ENCODE data around the gene TMEM245.

The TMEM245 gene

GRCh38 chr9:109094268-109094667, 25.5 kb downstream of the TMEM245 start:
- no peak overlapping the region for H3K27ac ChIP-seq (ENCODE audit: low read depth, low read length, poor library complexity, severe bottlenecking)
- peaks cover 26% of the 10 kb centered on the region for H3K79me2 ChIP-seq (ENCODE audit: insufficient read depth, low read length)
- no peak overlapping the region for H2AFZ ChIP-seq (ENCODE audit: low read length)
- TF ChIP-seq EZH2 (IDR thresholded peaks at IDR 0.05; ENCODE audit: borderline replicate concordance, low read length) = no peak
- no peaks in the 10 kb centered on the region for H3K27me3 ChIP-seq (ENCODE audit: insufficient read depth, low read length)
- H3K9me2 ChIP-seq (ENCODE audit: low read depth, low read length) = no peaks in the 10 kb centered on the region
- H3F3A ChIP-seq (ENCODE audit: insufficient read depth, low read length) = no peaks in the 10 kb centered on the region; the same call in 1 of the 2 replicates
- no peaks in the 10 kb centered on the region for H3K9me3 ChIP-seq (ENCODE audit: low read length)
- H3K36me3 ChIP-seq (ENCODE audit: insufficient read depth, low read length) = peaks cover 73% of the 10 kb centered on the region
- H4K20me1 ChIP-seq (ENCODE audit: insufficient read depth, low read length) = no peaks in the 10 kb centered on the region
- H3K9ac ChIP-seq (ENCODE audit: low read length) = no peak overlapping the region
- H3K4me1 ChIP-seq (ENCODE audit: insufficient read depth, low read length, severe bottlenecking) = peaks cover 11% of the 10 kb centered on the region
- no peak overlapping the region for H3K4me3 ChIP-seq (ENCODE audit: low read depth, low read length, poor library complexity, severe bottlenecking)
- no peak overlapping the region for H3K4me2 ChIP-seq (ENCODE audit: low read length)

- Histone ChIP-seq H4K20me1 (ENCODE audit: insufficient read depth, low read length) (no peaks in the 10 kb centered on the region), H3K9ac (ENCODE audit: low read length) (no peak overlapping the region), H3K9me3 (ENCODE audit: low read length) (no peaks in the 10 kb centered on the region), H3K4me1 (ENCODE audit: insufficient read depth, low read length, severe bottlenecking) (no peaks in the 10 kb centered on the region), H2AFZ (ENCODE audit: low read length) (no peak overlapping the region), H3K79me2 (ENCODE audit: insufficient read depth, low read length) (peaks cover 9% of the 10 kb centered on the region), H3K4me2 (ENCODE audit: low read length) (no peak overlapping the region), H3K36me3 (ENCODE audit: insufficient read depth, low read length) (peaks cover 83% of the 10 kb centered on the region), H3K9me2 (ENCODE audit: low read depth, low read length) (no peaks in the 10 kb centered on the region), H3F3A (ENCODE audit: insufficient read depth, low read length) (no peaks in the 10 kb centered on the region; the same call in 1 of the 2 replicates), H3K27me3 (ENCODE audit: insufficient read depth, low read length) (no peaks in the 10 kb centered on the region), H3K4me3 (ENCODE audit: low read depth, low read length, poor library complexity, severe bottlenecking) (no peak overlapping the region), H3K27ac (ENCODE audit: low read depth, low read length, poor library complexity, severe bottlenecking) (no peak overlapping the region)
- TF ChIP-seq CTCF (IDR thresholded peaks at IDR 0.05; ENCODE audit: low read length) (no peak), EZH2 (IDR thresholded peaks at IDR 0.05; ENCODE audit: borderline replicate concordance, low read length) (no peak)
These were observed 27.2 kb downstream of the TMEM245 start for GRCh38 chr9:109092587-109092986.

GRCh38 chr9:109092051-109092580, 27.6 kb downstream of the TMEM245 start:
- no peak overlapping the region for H3K4me3 ChIP-seq (ENCODE audit: low read depth, low read length, poor library complexity, severe bottlenecking)
- no peak overlapping the region for H3K9ac ChIP-seq (ENCODE audit: low read length)
- H3K9me2 ChIP-seq (ENCODE audit: low read depth, low read length) = no peaks in the 10 kb centered on the region
- H2AFZ ChIP-seq (ENCODE audit: low read length) = no peak overlapping the region
- no peaks in the 10 kb centered on the region for H3K9me3 ChIP-seq (ENCODE audit: low read length)
- H4K20me1 ChIP-seq (ENCODE audit: insufficient read depth, low read length) = no peaks in the 10 kb centered on the region
- H3K4me1 ChIP-seq (ENCODE audit: insufficient read depth, low read length, severe bottlenecking) = no peaks in the 10 kb centered on the region
- H3K4me2 ChIP-seq (ENCODE audit: low read length) = no peak overlapping the region
- no peak for TF ChIP-seq CTCF (IDR thresholded peaks at IDR 0.05; ENCODE audit: low read length)
- no peak for TF ChIP-seq EZH2 (IDR thresholded peaks at IDR 0.05; ENCODE audit: borderline replicate concordance, low read length)
- H3K36me3 ChIP-seq (ENCODE audit: insufficient read depth, low read length) = peaks cover 83% of the 10 kb centered on the region
- peaks cover 5% of the 10 kb centered on the region for H3K79me2 ChIP-seq (ENCODE audit: insufficient read depth, low read length)
- no peaks in the 10 kb centered on the region for H3K27me3 ChIP-seq (ENCODE audit: insufficient read depth, low read length)
- H3K27ac ChIP-seq (ENCODE audit: low read depth, low read length, poor library complexity, severe bottlenecking) = no peak overlapping the region
- H3F3A ChIP-seq (ENCODE audit: insufficient read depth, low read length) = no peaks in the 10 kb centered on the region; the same call in 1 of the 2 replicates

- TF ChIP-seq EZH2 (IDR thresholded peaks at IDR 0.05; ENCODE audit: borderline replicate concordance, low read length) (no peak), CTCF (IDR thresholded peaks at IDR 0.05; ENCODE audit: low read length) (no peak)
These were observed 31.5 kb downstream of the TMEM245 start for GRCh38 chr9:109088221-109088620.

More at GRCh38 chr9:109088221-109088620, 31.5 kb downstream of the TMEM245 start:
- Histone ChIP-seq H3K79me2 (ENCODE audit: insufficient read depth, low read length) (no peaks in the 10 kb centered on the region), H3K36me3 (ENCODE audit: insufficient read depth, low read length) (peaks cover 83% of the 10 kb centered on the region), H3K4me1 (ENCODE audit: insufficient read depth, low read length, severe bottlenecking) (no peaks in the 10 kb centered on the region), H4K20me1 (ENCODE audit: insufficient read depth, low read length) (no peaks in the 10 kb centered on the region), H3K27me3 (ENCODE audit: insufficient read depth, low read length) (no peaks in the 10 kb centered on the region), H3K9me2 (ENCODE audit: low read depth, low read length) (no peaks in the 10 kb centered on the region), H3K27ac (ENCODE audit: low read depth, low read length, poor library complexity, severe bottlenecking) (no peak overlapping the region), H3K9me3 (ENCODE audit: low read length) (no peaks in the 10 kb centered on the region), H3K4me2 (ENCODE audit: low read length) (no peak overlapping the region), H3K9ac (ENCODE audit: low read length) (no peak overlapping the region), H3K4me3 (ENCODE audit: low read depth, low read length, poor library complexity, severe bottlenecking) (no peak overlapping the region), H3F3A (ENCODE audit: insufficient read depth, low read length) (no peaks in the 10 kb centered on the region; the same call in 1 of the 2 replicates), H2AFZ (ENCODE audit: low read length) (no peak overlapping the region)

Measured in OCI-LY1 (cell line).